Fibroblast of lung (primary cell): ENCODE results near the gene DCAF6.

Source experiments
- CTCF ChIP-seq, 2 donors: IDR thresholded peaks in 1 of 2; conservative IDR thresholded peaks in 1 of 2; 1 replicate in 1 of 2; 2 replicates in 1 of 2; pipeline ENCODE4 v1.5.1; 2011 to 2012; ENCODE audit warnings: low read length in 2 of 2, control low read depth in 1 of 2, inconsistent platforms in 1 of 2, low read depth in 1 of 2, mild to moderate bottlenecking in 1 of 2
- EZH2 ChIP-seq: IDR thresholded peaks from 2 replicates; pipeline ENCODE4 v1.5.1; 2012; ENCODE audit warnings: low read length, control low read depth, mild to moderate bottlenecking; ENCODE audit errors: missing control alignments

GRCh38 chr1:168099337-168099801 is 162.9 kb downstream of the DCAF6 start:
- TF ChIP-seq CTCF (conservative IDR thresholded peaks at IDR 0.05 in 1 of 2, IDR thresholded peaks at IDR 0.05 in 1 of 2; ENCODE audit: low read depth in 1 of 2, low read length in 2 of 2) = no peak
- TF ChIP-seq EZH2 = no peak
